ENCODE data around the gene FBXL19. TPM values are rescaled to one million over a fixed set of nuclear protein-coding genes. Genes with fewer than 3 reads are reported as not detected.
A peak's percentile ranks its signal among the peaks of the same experiment; 100 is the strongest.

FBXL19 gene
- total RNA-seq, 1 donor from 2014 or later = 21.4 TPM

GRCh38 chr16:30947541-30947858, 24.1 kb downstream of the FBXL19 start:
- H3K4me3 ChIP-seq = no peak overlapping the region
- H3K4me1 ChIP-seq = peaks cover 34% of the 10 kb centered on the region
- peaks cover 0 to 14% of the 10 kb centered on the region in 2 donors for H3K36me3 ChIP-seq
- no peak for DNase-seq (ENCODE audit: extremely low spot score in 2 of 2)
- intact Hi-C loops (cut with DNase I) = no loop called here
- no peaks in the 10 kb centered on the region for H3K27me3 ChIP-seq
- no peaks in the 10 kb centered on the region for H3K9me3 ChIP-seq
- peak overlapping the region; percentile 74 for H3K27ac ChIP-seq
- TF ChIP-seq POLR2AphosphoS5 (IDR thresholded peaks at IDR 0.05; ENCODE audit: insufficient read depth in 1 of 2, low read depth in 1 of 2) = no peak
- no peak for TF ChIP-seq CTCF (IDR thresholded peaks at IDR 0.05)
- TF ChIP-seq POLR2A (IDR thresholded peaks at IDR 0.05) = no peak

GRCh38 chr16:30947859-30948666, 24.7 kb downstream of the FBXL19 start:
- Histone ChIP-seq H3K4me1 (peaks cover 40% of the 10 kb centered on the region), H3K27ac (peak overlapping the region; percentile 98), H3K4me3 (peak overlapping the region; percentile 96 to 98), H3K27me3 (no peaks in the 10 kb centered on the region), H3K9me3 (no peaks in the 10 kb centered on the region), H3K36me3 (peaks cover 0 to 10% of the 10 kb centered on the region in 2 donors)
- intact Hi-C loops (cut with DNase I) = no loop called here
- no peak for TF ChIP-seq CTCF (IDR thresholded peaks at IDR 0.05)
- TF ChIP-seq POLR2AphosphoS5 (IDR thresholded peaks at IDR 0.05; ENCODE audit: insufficient read depth in 1 of 2, low read depth in 1 of 2) = peak; percentile 22 to 31
- peak in 1 of 2 donors; percentile 98 for DNase-seq (ENCODE audit: extremely low spot score in 2 of 2)

DNA sequence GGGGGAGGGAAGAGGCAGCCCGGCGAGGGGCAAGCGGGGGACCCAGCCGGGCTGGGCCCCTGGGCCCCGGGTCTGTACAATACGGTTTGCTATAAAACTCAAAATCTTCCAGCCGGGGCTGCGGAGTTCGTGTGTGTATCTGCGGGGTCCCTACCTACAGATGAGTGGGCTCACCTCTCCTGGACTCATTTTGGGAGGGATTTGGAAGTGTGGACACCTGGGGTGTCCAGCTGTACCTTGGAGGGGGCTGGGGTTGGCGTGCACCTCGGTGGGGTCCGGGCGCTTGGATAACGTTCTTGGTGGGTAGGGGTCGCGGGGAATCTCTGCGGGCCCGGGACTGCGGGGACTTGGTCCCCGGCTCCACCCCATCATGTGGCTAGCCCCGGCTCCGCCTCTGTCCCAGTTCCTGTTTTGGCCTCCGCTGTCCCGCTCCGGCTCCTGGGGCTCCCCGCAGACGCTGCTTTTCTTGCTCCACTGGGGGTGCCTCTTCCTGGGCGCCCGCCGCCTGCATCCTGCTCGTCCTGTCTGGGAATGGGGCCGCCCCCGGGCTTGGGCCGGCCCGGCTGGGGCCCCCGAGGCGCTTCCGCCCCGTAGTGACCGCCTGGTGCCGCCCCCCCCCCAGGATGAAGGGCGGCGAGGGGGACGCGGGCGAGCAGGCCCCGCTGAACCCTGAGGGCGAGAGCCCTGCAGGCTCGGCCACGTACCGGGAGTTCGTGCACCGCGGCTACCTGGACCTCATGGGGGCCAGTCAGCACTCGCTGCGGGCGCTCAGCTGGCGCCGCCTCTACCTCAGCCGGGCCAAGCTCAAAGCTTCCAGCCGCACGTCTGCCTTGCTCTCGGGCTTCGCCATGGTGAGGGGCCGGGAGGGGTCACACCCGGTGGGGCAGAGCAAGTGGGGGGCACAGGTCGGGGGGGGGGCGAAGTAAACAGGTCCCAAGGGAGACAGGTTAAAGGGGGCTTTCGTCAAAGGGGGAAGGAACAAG, 25.6 kb downstream of the FBXL19 start, which contains the start of gene ORAI3:
TSS of gene ORAI3 (plus strand) at position 402 of the 983 bp plus-strand sequence. CDS start at position 624, 222 bp downstream.
- H3K4me1 ChIP-seq = peaks cover 49% of the 10 kb centered on the region
- H3K27me3 ChIP-seq = no peaks in the 10 kb centered on the region
- H3K27ac ChIP-seq = peak within 1 kb of the TSS; percentile 98
- no peak for DNase-seq (ENCODE audit: extremely low spot score in 2 of 2)
- no peaks in the 10 kb centered on the region for H3K9me3 ChIP-seq
- H3K4me3 ChIP-seq = peak within 1 kb of the TSS; percentile 96 to 98
- intact Hi-C loops (cut with DNase I) = no loop called here
- peak in 1 of 2 donors; percentile 74 for TF ChIP-seq POLR2A (IDR thresholded peaks at IDR 0.05)
- TF ChIP-seq POLR2AphosphoS5 (IDR thresholded peaks at IDR 0.05; ENCODE audit: insufficient read depth in 1 of 2, low read depth in 1 of 2) = peak; percentile 21 to 81
- no peak for TF ChIP-seq CTCF (IDR thresholded peaks at IDR 0.05)
- H3K36me3 ChIP-seq = peaks cover 0 to 6% of the 10 kb centered on the region in 2 donors

GRCh38 chr16:30949650-30950515, 26.5 kb downstream of the FBXL19 start:
- peak overlapping the region; percentile 96 to 98 for H3K4me3 ChIP-seq
- DNase-seq (ENCODE audit: extremely low spot score in 2 of 2) = peak in 1 of 2 donors; percentile 96
- peaks cover 53% of the 10 kb centered on the region for H3K4me1 ChIP-seq
- intact Hi-C loops (cut with DNase I) = no loop called here
- TF ChIP-seq POLR2AphosphoS5 (IDR thresholded peaks at IDR 0.05; ENCODE audit: insufficient read depth in 1 of 2, low read depth in 1 of 2) (peak; percentile 59 to 89), CTCF (IDR thresholded peaks at IDR 0.05) (no peak), POLR2A (IDR thresholded peaks at IDR 0.05) (peak in 1 of 2 donors; percentile 64)
- H3K9me3 ChIP-seq = no peaks in the 10 kb centered on the region
- no peaks in the 10 kb centered on the region for H3K27me3 ChIP-seq
- H3K36me3 ChIP-seq = no peaks in the 10 kb centered on the region
- peak overlapping the region; percentile 98 for H3K27ac ChIP-seq

Data from vagina (tissue), 2 donors.